Measurements from ENCODE around the gene LIMS2.

Gene LIMS2

GRCh38 chr2:127673291-127674069 is 1.9 kb downstream of the LIMS2 start:
- DNase-seq, result no peak

- DNase-seq, result no peak
Measured at GRCh38 chr2:127672341-127673224, 2.7 kb downstream of the LIMS2 start.

- no peak for DNase-seq
Measured at GRCh38 chr2:127671557-127672302, 3.6 kb downstream of the LIMS2 start.

GRCh38 chr2:127670957-127671290 is 4.4 kb downstream of the LIMS2 start:
- DNase-seq, result no peak

DNA sequence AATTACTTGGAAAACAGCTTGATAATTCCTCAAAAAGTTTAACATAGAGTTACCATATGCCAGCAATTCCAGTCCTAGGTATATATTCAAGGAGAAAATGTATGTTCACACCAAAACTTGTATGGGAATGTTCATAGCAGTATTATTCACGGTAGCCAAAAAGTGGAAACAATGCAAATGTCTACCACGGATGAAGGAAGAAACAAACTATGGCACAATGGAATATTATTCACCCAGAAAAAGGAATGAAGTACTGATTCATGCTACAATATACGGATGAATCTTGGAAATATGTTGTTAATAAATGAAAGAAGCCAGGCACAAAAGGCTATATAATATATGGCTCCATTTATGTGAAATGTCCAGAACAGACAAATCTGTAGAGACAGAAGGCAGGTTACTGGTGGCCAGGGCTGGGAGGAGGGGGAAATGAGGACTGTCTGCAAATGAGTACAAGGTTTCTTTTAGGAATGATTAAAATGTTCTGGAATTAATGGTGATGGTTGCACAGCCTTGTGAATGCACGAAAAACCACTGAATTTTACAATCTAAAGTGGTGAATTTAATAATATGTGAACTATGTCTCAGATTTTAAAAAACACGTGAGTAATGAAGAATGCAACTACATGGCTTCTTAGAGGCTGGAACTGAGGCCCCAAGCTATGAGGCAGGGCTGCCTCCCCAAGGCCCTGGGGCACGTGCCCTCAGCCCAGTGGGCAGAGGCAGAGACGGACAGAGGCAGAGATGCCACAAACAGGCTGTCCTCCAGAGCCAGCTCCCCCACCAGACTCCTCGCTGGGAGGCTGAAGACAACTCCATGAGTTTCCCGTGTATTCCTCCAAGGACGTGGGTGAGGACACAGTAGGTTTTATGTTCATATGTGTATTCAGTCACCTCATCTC is 5.0 kb downstream of the LIMS2 start:
- DNase-seq, result no peak

GRCh38 chr2:127669056-127669455 is 6.3 kb downstream of the LIMS2 start:
- no peak for DNase-seq

- DNase-seq, result no peak
Measured at GRCh38 chr2:127665267-127665893, 9.9 kb downstream of the LIMS2 start.

GRCh38 chr2:127664895-127665225 is 10.5 kb downstream of the LIMS2 start:
- DNase-seq, result no peak

- DNase-seq, result no peak
Measured at GRCh38 chr2:127664065-127664894, 11.1 kb downstream of the LIMS2 start.

- DNase-seq, result no peak
Measured at GRCh38 chr2:127663566-127664064, 11.7 kb downstream of the LIMS2 start.

- DNase-seq, result no peak
Measured at GRCh38 chr2:127662937-127663565, 12.3 kb downstream of the LIMS2 start.

DNA sequence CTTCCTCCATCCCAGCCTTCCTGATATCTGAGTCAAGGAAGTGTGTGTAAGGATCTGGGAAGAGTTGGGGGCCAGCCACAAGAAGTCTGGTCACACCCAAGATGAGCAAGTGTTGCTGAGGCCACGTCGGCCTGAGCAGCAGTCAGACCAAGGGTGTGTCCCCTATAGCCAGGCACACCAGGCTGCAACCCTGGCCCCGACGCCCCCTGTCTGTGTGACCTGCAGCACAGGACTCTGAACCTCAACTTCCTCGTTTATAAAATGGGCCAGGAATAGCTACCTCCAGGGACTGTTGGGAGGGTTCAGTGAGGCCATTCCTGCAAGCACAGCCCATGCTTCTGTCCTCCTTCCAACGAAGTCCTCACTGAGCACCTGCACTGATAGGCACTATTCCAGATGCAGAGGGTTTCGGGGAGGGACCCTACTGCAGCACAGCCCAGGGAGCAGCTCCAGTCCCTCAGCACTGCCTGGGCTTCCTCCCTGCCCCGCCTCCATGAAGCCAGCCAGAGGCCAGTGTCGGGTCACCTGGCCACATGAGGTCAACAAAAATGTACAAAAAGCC is 13.3 kb downstream of the LIMS2 start:
- DNase-seq, result no peak

DNA sequence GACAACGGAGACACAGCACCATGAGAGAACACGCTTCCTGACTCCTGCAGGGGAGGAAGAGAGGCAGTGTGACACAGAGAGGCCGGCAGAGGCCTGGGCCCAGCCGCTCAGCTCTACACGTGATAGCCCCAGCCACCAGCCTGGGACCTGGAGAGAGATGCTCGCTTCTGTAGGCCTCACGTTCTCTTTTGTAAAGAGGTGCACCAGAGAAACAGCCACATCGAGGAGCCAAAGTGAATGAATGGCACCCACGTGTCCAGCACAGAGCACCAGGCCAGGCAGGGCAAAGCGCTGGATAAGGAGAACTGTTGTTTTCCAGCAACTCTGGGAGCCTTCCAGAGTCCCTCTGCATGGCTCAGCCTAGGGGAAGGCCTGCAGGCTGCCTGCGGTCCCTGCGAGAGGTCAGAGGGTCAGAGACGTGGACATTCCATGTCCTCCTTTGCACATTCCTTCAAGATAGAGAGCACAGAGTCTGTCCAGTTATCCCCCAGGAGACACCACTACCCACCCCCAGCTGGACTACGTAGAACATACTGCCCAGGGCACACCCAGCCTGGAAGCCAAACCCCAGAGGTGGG is 14.2 kb downstream of the LIMS2 start:
- no peak for DNase-seq

- DNase-seq, result no peak
Measured at GRCh38 chr2:127660291-127660578, 15.1 kb downstream of the LIMS2 start.

DNA sequence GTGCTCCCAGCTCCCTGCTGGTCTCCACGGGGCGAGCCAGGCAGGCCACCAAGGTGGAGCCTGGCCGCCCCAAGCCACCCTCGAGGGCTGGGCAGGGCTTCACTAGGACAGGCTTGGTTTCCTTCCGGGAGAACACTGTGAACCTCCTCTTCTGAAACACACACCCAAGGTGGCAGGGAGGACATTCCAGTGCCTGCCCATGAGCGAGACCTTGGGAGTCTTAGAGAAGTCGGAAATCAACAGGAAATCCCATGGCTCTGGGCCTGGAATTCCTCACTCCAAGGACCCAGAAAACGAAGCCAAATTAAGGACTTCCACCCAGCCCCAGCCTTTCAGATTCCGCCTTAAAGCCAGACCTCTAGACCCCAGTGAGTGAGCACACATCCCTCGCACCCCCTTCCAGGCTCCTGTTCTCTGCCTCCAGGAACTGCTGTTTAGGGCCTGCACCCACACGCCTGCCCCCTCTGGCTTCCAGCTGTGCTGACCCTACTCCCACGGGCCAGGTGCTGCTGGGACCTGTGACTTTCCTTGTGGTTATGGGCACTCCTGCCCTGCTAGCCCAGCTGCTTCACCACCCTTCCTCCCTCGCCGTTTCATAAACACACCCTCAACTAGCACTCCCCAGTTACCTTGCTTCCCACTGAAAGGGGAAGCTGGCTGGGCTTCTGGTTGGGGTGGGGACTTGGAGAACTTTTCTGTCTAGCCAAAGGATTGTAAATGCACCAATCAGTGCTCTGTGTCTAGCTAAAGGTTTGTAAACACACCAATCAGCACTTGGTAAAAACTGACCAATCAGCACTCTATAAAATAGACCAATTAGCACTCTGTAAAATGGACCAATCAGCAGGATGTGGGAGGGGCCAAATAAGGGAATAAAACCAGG is 15.7 kb downstream of the LIMS2 start:
- DNase-seq, result no peak

GRCh38 chr2:127658641-127659407 is 16.5 kb downstream of the LIMS2 start:
- no peak for DNase-seq

DNA sequence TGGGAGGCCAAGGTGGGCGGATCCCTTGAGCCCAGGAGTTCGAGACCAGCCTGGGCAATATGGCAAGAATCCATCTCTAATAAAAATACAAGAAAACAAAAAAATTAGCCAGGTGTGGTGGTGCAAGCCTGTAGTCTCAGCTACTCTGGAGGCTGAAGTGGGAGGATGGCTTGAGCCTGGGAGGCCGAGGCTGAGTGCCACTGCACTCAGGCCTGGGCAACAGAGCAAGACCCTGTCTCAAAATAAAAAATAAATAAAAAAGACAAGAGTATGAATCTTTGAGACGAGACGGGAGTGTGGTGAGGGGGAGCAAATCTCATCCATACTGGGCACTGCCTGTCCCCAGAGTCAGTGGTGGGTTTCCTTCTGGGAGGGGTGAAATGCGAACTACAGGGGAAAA is 17.2 kb downstream of the LIMS2 start:
- DNase-seq, result no peak

DNA sequence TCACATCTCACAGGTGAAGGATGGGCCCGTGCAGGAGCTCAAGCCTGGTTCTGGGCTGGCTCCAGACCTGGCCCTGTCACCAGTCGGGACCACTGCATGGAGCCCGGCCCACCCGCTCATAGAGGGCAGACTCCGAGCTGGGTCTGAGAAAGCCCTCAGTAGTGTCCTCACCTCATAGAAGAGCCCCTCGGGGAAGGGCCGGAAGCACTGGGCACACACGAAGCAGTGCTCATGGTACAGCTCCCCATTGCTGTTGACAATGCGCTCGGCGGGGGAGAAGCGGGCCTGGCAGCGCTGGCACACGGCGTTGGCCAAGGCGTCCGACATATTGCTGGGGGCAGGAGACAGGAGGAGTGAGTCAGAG is 18.1 kb downstream of the LIMS2 start:
- DNase-seq, result no peak
